Muscle of arm (tissue), 12 donors: Measurements from ENCODE around the gene PRMT1. TPM values are rescaled to one million over a fixed set of nuclear protein-coding genes. Genes with fewer than 3 reads are reported as not detected.

Source experiments
- DNase-seq: peaks from one replicate; pipeline ENCODE4 v3.0.0-alpha.2; 2013
- polyA plus RNA-seq, 12 donors: library from polyadenylated mRNA; unstranded; fragments of 120-200 nt; gene quantifications; one replicate each; pipeline ENCODE4 v1.2.1, GENCODE V29; 2013; ENCODE audit not compliant: insufficient read length in 12 of 12

The PRMT1 gene
- polyA plus RNA-seq, 12 donors = 158 to 200 (median 173) TPM; not detected in 1

DNA sequence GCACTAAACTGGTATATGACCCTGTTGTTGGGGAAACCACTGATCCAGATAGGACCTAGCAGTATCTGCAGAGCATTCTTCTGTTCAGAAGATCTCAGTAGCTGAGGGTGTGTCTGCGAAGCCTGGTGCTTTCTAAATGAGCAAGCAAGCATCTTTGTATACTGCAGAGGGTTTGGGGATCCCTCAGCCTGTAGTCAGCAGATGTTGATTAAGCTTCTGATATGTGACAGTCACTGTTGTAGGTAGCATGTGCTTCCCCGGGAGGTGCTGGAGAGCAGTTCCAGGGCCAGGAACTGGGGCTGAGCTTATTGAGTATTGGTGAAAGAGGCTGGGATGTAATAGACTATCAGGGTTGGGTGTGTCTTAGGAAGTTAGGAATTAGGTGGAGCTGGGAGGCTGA lies 33.6 kb upstream of the PRMT1 start:
- DNase-seq = no peak

DNA sequence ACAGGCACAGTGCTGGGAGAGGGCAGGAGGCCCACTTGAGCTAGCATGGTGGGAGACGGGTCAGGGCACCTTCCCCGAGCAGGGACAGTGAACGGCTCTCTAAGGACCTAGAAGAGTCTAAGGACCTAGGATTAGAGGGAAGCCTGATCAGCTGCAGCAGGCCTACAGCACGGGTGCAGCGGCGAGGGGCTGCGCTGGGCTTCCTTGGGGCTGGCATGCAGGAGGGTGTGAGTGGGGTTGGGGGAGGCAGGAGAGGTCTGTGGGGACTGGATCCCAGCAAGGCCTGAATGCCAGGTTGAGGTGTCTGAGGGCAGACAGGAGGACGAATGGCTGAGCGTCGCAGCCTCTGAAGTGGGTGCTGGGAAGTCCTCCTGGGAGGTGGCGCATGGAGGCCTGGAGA lies 31.5 kb upstream of the PRMT1 start:
- no peak for DNase-seq

DNA sequence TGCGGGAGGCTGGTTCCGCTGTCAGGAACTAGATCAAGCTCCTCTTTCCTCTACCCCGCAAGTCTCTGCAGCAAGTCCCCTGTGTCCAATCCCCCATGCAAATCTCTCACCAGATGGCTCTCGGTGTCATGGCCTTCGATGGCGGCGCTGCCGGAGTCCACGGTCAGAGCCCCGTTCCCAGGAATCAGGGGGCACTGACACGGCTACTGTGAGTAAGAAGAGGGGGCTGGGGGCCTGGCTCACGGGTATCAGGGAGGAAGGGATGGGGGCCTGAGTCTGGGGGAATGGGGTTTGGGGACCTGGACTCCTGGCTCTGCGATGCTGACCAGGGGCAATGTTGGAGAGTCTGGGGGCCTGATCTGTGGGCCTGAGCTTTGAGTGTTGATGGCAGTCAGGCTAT lies 31.1 kb upstream of the PRMT1 start:
- no peak for DNase-seq

DNA sequence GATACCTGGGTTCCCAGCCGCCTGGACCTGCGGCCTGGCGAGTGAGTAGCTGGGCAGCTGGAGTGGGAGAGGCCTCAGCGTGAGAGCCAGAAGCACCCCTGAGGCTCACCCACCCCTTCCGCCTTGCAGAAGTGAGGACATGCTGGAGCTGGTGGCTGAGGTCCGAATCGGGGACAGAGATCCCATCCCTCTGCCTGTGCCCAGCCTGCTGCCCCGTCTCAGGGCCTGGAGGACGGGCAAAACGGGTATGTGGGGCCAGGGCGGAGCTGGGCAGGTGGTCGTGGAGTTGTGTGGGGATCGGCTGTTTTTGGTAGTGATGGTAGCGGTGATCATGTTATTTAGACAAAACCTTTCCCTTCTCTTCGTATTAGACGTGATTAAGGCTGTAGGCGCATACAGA lies 30.5 kb upstream of the PRMT1 start:
- no peak for DNase-seq

DNA sequence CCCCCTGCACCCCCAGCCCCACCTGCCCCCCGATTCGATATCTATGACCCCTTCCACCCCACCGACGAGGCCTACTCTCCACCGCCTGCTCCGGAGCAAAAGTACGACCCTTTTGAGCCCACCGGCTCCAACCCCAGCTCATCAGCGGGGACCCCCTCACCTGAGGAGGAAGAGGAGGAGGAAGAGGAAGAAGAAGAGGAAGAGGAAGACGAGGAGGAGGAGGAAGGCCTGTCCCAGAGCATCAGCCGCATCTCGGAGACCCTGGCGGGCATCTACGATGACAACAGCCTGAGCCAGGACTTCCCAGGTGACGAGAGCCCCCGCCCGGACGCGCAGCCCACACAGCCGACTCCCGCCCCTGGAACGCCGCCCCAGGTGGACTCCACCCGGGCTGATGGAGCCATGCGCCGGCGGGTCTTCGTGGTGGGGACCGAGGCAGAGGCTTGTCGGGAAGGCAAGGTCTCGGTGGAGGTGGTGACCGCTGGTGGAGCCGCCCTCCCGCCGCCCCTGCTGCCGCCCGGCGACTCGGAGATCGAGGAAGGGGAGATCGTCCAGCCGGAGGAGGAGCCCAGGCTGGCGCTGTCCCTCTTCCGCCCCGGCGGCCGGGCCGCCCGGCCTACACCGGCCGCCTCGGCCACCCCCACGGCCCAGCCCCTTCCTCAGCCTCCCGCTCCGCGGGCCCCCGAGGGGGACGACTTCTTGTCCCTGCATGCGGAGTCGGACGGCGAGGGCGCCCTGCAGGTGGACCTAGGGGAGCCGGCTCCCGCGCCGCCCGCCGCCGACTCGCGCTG lies 25.8 kb upstream of the PRMT1 start:
- no peak for DNase-seq

DNA sequence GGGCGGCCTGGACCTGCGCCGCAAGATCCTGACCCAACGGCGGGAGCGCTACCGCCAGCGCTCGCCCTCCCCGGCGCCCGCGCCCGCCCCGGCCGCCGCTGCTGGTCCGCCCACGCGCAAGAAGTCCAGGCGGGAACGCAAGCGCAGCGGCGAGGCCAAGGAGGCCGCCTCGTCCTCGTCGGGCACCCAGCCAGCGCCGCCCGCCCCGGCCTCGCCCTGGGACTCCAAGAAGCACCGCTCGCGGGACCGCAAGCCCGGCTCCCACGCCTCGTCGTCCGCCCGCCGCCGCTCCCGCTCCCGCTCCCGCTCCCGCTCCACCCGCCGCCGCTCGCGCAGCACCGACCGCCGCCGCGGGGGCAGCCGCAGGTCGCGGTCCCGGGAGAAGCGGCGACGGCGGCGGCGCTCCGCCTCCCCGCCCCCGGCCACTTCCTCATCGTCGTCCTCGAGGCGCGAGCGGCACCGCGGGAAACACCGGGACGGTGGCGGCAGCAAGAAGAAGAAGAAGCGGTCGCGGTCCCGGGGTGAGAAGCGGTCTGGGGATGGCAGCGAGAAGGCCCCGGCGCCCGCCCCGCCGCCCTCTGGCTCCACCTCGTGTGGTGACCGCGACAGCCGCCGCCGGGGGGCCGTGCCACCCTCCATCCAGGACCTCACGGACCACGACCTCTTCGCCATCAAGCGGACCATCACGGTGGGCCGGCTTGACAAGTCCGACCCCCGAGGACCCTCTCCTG lies 25.1 kb upstream of the PRMT1 start:
- DNase-seq = no peak

DNA sequence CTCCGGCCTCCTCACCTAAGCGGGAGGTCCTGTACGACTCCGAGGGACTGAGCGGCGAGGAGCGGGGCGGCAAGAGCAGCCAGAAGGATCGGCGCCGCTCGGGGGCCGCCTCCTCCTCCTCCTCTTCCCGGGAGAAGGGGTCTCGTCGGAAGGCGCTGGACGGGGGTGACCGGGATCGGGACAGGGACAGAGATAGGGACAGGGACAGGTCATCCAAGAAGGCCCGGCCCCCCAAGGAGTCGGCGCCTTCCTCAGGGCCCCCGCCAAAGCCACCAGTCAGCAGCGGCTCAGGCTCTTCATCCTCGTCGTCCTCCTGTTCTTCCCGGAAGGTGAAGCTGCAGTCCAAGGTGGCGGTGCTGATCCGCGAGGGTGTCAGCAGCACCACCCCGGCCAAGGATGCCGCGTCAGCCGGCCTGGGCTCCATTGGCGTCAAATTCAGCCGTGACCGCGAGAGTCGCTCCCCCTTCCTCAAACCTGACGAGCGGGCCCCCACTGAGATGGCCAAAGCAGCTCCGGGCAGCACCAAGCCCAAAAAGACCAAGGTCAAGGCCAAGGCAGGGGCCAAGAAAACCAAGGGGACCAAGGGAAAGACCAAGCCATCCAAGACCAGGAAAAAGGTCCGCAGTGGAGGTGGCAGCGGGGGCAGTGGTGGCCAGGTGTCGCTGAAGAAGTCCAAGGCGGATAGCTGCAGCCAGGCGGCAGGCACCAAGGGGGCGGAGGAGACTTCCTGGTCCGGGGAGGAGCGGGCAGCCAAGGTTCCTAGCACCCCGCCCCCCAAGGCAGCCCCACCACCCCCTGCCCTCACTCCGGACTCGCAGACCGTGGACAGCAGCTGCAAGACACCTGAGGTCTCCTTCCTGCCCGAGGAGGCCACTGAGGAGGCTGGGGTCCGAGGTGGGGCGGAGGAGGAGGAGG lies 24.3 kb upstream of the PRMT1 start:
- DNase-seq = no peak

DNA sequence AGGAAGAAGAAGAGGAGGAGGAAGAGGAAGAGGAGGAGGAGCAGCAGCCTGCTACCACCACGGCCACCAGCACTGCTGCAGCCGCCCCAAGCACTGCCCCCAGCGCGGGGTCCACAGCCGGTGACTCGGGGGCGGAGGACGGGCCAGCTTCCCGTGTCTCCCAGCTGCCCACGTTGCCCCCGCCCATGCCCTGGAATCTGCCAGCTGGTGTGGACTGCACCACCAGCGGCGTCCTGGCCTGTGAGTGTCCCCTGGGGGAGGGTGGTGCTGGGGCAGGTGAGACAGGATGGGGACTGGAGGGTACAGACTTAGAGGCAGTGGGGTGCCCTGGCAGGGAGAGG lies 23.6 kb upstream of the PRMT1 start:
- no peak for DNase-seq

DNA sequence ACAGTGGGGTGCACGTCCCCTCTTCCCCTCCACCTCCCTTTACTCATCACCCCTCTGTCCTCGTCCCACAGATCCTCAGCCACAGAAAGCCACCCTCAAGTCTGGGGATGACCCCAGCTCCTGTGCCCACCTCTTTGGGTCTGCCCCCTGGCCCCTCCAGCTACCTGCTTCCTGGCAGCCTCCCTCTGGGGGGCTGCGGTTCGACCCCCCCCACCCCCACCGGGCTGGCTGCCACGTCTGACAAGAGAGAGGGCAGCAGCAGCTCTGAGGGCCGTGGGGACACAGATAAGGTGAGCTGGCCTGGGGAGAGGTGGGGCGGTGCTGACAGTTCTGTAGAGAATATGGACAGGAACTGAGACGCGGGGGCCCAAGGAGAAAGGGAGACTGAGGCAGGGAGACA lies 22.5 kb upstream of the PRMT1 start:
- DNase-seq = no peak

DNA sequence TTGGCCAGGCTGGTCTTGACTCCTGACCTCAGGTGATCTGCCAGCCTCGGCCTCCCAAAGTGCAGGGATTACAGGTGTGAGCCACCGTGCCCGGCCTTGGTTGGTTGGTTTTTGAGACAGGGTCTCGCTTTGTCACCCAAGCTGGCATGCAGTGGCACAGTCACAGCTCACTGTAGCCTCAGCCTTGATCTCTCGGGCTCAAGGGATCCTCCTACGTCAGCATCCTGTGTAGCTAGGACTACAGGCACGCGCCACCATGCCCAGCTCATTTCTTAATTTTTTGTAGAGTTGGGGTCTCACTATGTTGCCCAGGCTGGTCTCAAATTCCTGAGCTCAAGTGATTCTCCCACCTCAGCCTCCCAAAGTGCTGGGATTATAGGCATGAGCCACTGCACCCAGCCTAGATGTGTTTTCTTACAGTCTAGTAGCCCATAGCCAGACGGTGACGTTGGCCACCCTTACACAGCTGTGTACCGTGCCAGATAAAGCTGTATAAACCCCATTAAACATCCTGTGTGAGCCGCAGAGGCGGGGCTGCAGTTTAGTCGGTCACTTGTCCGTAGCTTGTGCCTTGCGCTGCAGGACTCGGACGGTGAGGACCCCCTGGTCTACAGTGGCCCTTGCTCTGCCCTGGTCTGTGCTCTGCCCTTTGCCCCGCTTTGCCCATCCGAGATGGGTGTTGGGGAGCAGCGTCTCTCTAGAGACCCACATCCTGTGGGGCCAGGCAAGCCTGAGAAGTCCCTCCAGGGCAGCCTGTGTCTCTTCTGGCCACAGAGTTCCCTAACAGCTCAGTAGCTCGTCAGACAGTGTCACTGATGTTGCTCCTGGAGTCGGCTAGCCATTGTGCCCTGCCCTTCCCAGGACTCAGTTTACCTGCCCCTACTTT lies 21.3 kb upstream of the PRMT1 start:
- DNase-seq = no peak

DNA sequence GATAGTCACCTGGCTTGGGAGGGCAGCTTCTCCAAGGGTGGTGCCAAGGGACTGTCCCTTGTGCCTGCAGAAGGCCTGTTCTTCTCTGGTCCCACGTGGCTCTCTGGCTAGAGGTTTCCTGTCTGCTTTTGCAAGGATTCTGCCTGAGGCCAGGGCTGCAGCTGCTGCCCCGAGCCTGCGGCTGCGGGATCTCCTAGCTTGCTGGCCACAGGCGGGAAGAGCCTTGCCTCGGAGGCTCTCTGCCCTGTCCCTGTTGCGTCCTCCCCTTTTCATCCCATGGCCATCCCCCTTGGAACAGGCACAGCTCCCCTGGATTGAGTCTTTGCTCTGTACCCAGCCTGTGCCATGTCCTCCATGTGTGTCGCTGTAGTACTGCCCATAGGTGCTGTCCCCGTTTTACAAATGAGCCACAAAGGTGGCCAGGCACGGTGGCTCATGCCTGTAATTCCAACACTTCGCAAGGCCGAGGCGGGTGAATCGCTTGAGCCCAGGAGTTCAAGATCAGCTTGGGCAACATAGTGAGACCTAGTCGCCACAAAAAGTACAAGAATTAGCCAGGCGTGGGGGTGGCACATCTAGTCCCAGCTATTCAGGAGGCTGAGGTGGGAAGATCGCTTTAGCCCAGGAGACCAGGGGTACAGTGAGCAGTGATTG lies 20.5 kb upstream of the PRMT1 start:
- DNase-seq = no peak

DNA sequence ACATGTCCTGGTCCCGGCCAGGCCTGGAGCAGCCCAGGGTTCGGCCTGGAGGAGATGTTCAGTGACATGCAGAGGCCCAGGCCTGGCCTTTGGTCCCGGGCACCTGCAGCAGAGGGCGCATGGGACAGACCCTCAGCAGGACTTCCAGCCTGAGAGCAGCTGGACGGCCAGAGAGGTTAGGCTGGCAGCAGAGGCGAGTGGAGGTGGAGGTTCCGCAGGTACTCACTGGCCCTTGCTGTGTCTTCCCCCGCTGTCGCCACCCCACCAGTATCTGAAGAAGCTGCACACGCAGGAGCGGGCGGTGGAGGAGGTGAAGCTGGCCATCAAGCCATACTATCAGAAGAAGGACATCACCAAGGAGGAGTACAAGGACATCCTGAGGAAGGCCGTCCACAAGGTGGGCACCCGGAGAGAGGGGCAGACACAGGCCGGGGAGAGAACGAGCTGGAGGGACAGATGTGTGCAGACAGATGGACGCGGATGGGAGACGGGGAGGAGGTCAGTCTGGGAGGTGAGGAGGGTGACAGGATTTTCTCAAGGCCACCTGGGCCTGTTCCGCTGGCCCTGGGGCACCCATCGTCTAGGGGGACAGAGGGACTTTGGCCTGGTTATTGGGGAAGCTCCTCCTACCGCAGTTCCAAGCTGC lies 19.5 kb upstream of the PRMT1 start:
- DNase-seq = no peak

DNA sequence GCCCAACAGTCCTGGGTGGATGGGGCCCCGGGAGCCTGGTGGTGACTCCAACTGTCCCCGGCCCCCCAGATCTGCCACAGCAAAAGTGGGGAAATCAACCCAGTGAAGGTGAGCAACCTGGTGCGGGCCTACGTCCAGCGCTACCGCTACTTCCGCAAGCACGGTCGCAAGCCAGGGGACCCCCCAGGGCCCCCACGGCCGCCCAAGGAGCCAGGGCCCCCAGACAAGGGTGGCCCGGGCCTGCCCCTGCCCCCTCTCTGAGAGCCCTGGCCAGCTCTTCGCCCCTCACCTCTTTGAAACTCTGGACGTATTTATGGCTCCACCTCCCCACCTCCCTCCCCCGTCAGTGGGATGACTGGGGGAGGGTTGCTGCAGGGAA lies 18.9 kb upstream of the PRMT1 start:
- no peak for DNase-seq

DNA sequence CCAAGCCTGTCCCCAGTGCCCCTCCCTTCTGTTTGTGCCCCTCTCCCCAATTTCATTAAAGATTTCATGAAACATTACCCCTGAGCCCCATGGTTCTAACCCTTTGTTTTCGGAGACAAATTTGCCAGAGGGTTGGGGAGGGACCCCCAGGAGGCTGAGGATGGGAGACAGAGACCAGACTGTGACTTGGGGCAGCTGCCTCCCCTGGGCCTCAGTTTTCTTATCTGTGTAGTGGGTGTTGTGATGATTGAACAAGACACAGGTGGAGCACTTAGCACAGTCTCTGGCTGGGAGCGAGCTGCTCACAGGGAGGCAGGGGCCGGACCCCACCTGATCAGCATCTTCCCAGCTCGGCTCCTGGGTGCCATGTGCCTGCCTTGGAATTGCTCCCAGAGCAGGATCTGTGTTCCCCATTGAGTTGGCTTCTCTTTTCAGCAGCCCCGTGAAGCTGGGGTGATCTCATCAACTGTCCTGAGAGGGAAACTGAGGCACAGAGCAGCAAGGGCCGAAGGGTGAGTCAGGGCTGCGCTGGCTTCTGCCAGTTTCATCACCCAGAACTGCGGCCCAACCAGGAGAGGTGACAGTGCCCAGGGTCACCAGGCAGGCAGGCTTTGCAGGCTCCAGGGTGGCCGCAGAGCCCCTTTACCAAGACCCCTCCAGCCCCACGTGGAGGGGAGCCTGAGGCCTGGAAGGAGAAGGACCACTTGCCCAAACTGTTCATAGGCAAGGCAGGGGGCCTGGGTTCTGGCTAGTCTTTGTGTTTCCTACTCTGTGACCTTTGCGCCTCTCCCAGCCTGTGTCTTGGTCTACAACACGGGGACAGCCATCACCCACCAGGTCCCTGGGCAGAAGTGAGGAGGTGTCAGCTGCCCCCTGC lies 18.3 kb upstream of the PRMT1 start:
- DNase-seq = no peak

DNA sequence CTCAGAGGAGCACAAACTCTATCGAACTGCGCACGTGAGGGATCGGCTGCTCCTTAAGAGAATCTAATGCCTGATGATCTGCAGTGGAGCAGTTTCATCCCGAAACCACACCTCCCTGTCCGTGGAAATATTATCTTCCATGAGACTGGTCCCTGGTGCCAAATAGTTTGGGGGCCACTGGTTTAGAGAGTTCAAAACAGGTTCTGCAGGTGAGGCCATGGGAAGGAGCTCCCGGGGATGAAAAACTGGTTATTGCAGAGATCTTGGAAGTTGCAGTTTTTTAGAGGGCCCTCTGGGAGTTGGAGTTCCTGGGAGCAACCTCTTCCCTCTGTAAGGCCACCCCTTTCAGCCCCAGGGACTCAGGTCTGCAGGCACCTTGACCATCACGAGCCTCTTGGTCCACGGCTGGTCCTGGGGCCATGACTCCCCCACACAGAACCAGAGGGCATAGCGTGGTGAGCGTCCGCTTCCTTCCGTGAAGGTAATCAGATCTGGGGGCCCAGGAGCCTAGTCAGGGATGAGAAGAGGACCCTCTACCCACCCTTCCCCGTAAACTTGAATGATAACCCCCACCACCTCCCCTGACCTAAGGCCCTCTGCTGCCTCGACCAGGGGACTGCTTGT lies 16.6 kb upstream of the PRMT1 start:
- no peak for DNase-seq

DNA sequence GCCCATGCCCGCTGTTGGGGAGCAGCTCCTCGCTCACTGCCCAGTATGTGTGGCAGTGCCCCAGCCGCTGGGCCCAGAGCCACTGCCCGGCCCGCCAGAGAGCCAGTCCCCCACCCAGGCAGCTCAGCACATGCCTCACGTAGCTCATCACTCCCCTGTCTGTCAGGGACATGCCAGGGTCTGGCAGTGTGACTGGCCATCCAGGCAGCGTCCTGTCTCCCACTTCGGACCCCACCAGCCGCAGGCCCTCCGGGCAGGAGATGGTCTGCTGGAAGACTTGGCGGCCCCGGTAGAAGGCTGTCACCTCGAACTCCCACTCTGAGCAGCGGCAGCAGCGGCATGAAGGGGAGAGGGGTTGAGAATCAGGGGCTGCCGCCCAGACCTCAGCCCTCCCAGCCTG lies 15.1 kb upstream of the PRMT1 start:
- DNase-seq = no peak

DNA sequence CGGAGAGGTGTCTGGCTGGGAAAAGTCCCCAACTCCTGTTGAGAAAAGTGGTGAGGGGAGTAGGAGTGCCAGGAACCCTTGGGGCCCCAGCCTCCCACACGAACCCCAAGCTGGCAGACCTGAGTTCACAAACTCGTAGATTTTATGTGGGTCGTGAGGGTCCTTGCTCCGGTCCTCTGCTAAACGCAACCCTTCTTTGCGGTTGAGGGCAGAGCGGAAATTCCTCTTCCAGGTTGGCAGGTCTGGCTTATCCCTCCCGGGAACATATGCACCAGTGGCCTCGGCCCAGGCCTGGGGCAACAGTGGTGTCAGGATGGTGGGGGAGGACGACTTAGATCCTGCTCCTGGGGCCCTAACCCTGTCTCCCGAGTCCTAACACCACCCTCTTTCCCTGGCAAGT lies 13.8 kb upstream of the PRMT1 start:
- no peak for DNase-seq

DNA sequence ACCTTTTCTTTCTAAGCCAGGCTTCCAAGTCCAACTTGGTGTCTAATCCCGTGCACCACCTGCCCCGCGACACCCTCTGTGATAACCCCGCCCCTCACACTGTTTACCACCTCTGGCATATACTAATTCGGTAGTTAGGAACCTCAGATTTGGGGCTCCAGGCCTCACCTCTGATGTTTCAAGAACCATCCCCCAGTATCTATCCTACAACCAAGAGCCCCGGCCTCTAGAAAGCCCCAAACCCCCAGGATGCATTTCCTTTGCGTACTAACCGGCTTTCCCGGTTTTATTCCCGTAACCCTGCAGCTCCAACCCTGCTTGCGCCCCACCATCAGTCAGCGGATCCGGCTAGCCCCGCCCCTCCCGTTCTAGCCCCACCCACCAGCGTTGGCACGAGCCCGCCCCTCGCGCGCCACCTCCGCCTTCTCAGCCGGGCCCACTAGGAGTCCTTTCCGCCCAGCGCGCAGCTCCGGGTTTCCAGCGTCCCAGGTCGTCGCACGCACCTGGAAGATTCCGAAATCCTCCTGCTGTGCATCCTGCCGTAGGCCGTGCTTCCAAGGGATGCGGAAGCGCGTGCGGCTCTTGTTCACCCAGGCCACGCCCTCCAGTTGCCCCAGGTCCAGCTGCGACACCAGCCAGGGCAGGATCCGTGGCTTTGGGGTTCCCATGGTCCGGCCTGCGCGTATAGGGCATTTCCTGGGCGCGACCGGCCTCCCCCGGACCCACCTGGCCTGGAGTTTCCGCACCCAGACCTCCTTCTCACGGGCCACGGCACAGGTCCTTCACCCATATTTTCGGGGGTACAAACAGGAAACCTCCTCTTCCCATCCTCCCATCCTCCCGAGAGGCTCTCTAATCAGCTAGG lies 12.7 kb upstream of the PRMT1 start:
- peak; percentile 65 for DNase-seq
